HTR-8/SVneo (cell line): Measurements from ENCODE around the gene ABCG1.
"Not testable (repeated sequence)": the region's sequence is repeated elsewhere in the genome, so short reads cannot be mapped to it uniquely, and the experiment has no call there.

ENCODE experiments used
- DNase-seq: peaks from one replicate; pipeline ENCODE4 v3.0.0; 2011; ENCODE audit warnings: low spot score, mixed read lengths; ENCODE audit not compliant: insufficient read length
- FAIRE-seq: peaks from 2 replicates; lab custom pipeline; 2011; peaks lifted over from hg19 to GRCh38; lab: Jason Lieb, UNC

The ABCG1 gene

DNA sequence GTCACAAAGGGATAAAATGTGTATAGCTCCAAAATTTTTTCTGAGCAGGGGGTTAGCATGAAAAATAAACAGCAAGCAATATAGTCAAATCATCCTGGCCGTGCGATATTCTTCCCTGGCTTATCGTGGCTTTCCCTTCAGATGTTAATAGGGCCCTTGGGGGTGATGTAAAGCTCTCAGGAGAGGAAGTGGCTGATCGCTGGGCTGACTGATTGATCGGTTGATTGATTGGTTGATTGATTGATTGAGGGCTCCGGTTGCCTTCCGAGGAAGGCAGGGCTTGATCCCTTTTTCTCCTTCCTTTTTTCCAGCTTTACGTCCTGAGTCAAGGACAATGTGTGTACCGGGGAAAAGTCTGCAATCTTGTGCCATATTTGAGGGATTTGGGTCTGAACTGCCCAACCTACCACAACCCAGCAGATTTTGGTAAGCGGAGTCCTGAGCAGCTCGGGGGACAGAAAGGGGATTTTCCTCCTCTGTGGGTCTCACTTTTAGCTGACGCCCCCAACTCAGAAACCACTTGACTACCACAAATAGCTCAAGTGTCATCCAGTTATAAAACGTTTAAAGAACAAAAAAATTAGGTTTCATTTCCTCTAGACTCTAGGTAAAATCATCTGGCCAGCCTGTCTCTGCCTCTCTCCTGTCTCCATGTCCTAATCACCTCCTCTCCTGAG is 66.8 kb downstream of the ABCG1 start:
- FAIRE-seq (no peak), DNase-seq (no peak)

DNA sequence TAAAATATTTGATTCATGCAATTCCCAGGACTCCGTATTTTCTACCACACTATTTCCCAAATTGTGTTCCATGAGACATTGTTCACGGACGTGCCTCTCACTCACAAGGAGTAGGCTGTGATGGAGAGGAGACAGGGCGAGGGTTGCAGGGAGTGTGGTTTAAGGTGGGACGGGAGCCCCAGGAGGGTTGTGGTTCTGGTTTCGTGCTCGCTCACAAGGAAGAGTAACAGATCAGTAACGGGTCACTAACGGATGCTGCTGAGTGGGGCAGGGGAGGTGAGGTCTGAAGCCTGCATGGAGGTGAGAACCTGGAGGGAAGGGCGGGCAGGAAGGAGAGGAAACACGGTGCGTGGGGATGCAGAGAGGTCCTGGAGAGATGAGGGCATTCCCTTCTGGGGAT is 67.5 kb downstream of the ABCG1 start:
- FAIRE-seq (no peak), DNase-seq (no peak)

- no peak for FAIRE-seq
- DNase-seq: no peak
Observed at GRCh38 chr21:42287193-42288083, 68.5 kb downstream of the ABCG1 start.

- DNase-seq (no peak), FAIRE-seq (no peak)
Observed at GRCh38 chr21:42288962-42289361, 70.0 kb downstream of the ABCG1 start.

DNA sequence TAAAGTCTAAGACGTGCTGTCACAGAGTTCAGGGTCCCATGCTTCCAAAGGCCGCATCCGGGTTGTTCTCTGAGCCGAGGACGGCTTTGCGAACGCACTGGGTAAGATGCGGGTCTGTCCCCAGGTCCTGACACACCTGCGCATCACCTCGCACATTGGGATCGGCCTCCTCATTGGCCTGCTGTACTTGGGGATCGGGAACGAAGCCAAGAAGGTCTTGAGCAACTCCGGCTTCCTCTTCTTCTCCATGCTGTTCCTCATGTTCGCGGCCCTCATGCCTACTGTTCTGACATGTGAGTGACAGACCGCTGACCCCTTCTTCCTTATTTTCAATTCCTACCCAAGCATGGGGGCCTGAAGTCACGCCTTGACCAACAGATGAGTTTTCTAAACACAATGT is 71.0 kb downstream of the ABCG1 start:
- DNase-seq (no peak), FAIRE-seq (no peak)

DNA sequence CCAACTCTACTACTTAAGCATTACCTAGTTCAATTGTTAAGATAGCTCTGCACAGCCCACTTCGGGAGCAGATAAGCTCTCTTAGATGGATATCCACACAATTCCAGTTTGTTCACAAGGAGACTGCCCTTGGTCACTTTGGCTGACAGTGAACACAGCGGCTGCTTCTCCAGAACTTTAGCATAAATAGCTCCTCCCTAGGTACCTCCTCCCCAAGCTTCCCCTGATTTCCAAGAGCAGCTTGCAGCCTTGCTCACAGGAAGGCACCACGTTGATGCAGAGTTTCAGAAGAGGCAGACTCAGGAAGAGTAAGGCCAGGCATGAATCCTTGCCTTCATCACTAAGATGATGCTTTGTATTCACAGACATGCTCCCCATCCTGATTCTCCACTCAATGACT is 71.6 kb downstream of the ABCG1 start:
- no peak for DNase-seq
- FAIRE-seq: no peak

GRCh38 chr21:42291003-42291750 is 72.2 kb downstream of the ABCG1 start:
- no peak for DNase-seq
- FAIRE-seq: no peak

DNA sequence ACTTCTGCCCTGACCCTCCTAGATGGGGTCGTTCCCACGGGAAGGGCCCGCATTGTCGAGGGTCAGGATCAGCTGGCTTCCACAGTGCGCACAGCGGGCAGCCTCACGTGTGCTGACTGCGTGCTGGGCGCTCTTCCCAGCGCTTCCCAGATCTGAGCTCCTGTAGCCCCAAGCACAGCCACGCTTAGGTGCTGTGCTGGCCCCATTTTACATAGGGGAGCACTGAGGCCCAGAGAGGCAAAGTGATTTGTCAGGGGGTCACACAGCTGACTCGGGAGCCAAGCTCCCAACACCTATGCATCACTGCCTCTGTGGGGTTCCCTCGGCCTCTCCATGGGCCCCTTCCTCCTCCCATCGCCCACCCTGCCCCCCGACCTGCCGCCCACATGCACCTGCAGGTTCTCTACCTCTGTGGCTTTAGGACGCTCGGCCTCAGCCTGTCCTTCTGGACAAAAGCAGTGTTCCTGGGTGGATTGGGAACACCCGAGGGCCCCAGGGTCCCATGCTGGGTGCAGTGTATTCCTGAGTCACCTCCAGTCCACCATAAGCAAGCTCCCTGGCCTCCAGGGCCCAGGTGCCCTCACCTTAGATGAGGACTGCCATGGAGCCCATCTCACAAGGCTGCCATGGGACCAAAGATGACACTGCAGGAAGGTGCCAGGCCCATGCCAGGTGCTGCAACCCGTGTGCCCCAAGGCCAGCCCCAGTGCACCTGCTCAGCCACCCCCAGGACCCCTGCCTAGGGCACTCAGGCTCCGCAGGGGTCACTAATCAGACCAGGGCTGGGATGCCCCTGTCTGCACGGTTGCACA is 73.0 kb downstream of the ABCG1 start:
- no peak for DNase-seq
- no peak for FAIRE-seq

DNA sequence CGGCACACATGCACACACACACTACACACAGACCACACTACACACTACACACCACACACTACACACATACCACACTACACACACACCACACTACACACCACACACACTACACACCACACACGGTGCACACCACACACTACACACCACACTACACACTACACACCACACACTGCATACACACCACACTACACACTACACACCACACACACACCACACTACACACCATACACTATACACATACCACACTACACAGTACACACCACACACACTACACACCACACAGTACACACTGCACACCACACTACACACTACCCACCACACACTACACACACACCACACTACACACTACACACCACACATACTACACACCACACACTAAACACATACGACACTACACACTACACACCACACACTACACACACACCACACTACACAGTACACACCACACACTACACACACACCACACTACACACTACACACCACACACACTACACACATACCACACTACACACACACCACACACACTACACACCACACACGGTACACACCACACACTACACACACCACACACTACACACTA is 73.7 kb downstream of the ABCG1 start:
- FAIRE-seq, DNase-seq: not testable (repeated sequence)

DNA sequence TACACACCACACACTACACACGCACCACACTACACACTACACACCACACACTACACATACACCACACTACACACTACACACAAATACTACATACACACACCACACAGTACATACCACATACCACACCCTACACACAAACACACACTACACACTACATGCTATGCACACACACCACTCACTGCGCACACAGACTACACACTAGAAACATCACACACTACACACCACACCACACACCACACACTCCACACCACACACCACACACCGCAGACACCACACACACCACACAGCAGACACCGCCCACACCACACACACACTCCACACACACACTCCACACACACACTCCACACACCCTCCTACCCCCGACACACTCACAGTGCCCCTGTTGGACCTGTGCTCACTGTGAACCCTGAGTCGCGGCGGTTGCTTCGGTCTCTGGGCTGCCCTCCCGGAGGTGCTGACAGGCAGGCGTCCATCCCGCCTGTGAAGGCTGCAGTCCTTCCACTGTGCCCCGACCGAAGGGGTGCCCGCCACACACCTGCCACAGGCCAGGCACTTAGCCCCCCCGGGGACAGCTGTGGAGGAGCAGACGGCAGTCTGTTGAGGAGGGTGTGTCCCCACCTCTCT is 74.8 kb downstream of the ABCG1 start:
- FAIRE-seq: no peak
- no peak for DNase-seq

- no peak for DNase-seq
- FAIRE-seq: no peak
Observed at GRCh38 chr21:42294273-42294880, 75.4 kb downstream of the ABCG1 start.

- no peak for DNase-seq
- no peak for FAIRE-seq
Observed at GRCh38 chr21:42295845-42296244, 76.9 kb downstream of the ABCG1 start.

DNA sequence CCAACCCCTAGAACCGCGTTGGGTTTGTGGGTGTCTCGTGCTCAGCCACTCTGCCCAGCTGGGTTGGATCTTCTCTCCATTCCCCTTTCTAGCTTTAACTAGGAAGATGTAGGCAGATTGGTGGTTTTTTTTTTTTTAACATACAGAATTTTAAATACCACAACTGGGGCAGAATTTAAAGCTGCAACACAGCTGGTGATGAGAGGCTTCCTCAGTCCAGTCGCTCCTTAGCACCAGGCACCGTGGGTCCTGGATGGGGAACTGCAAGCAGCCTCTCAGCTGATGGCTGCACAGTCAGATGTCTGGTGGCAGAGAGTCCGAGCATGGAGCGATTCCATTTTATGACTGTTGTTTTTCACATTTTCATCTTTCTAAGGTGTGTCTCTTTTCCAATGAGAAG is 77.6 kb downstream of the ABCG1 start:
- no peak for DNase-seq
- FAIRE-seq: no peak

DNA sequence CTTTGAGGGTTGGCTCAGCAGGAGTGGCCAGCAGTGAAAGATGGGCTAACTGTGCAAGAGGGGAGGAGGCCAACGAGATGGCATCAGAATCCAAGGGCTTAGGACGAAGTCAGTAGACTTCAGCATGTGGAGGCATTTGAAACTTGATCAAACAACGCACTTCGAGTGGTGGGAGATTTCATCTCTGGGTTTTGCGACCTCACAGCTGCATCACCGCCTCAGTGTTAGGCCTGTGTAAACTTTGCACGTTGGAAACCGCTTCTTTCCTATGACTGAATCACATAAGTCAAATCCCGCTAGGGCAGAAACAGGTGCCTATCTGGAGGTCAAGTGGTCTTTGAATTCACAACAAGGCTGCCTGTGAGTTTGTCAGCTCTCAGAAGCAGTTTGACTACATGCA is 78.4 kb downstream of the ABCG1 start:
- no peak for FAIRE-seq
- no peak for DNase-seq

DNA sequence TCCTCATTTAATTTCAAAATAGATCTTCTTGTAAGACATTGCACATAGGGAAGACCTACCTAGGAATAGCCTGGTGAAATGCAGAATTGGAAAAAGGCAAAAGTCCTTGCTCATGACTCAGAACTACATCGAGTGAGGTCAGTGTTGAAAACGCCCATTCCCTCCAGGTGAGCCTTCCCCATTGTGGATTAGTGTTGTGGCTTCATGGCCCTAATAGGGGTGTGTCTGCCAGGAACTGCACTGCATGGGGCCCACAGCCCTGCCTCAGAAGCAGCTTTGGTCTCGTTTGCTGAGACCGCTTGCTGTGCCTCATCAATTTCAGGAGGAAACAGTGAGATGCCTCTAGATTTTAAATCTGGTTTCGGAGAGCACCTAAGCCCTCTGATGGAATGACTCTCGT is 79.3 kb downstream of the ABCG1 start:
- FAIRE-seq (no peak), DNase-seq (no peak)

GRCh38 chr21:42298657-42299056 is 79.7 kb downstream of the ABCG1 start:
- no peak for FAIRE-seq
- DNase-seq: no peak

DNA sequence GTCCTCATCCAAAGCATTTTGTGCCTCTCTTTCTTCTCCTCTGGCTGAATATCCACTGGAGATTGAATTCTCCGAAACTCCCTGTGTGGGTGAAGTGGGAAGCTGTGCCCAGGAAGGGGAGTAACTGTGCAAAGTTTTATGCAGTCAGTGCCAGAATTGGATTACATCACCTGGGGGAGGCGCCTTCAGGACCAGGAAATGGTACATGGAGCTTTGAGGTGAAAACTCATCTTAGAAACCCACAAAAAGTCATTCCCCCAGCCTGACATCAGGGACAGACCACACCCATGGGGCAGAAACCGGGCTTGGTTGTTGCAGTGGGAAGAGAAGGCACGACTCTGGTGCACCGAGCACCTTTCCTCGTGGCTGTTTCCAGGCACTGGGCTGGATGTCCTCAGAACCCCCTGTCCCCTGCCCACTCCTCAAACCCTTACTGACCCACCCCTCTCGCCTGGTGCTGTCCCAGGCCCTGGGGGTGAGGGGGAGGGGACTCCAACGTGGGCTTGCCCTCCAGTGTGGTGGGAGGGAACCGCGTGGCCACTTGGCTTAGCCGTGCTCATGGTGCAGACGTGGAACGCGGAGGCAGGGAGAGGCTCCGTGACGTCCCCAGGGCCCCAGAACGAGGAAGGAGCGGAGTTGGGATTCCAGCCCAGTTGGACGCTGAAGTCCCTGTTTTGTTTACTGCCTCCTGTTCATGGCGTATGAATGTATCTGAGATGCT is 80.5 kb downstream of the ABCG1 start:
- no peak for FAIRE-seq
- DNase-seq: no peak

GRCh38 chr21:42300045-42300583 is 81.2 kb downstream of the ABCG1 start:
- FAIRE-seq (peak; percentile 40), DNase-seq (no peak)
